Parathyroid adenoma (tissue), 2 donors: Measurements from ENCODE around the gene SH3PXD2B.

Experiments used
- H2AFZ ChIP-seq: fragments of 300-600 bp; sonication (generic); one replicate; pipeline ENCODE4 v1.7.0; 2017; ENCODE audit warnings: antibody characterized with exemption, mild to moderate bottlenecking
- H3K27ac ChIP-seq: fragments of 300-600 bp; sonication (generic); one replicate; pipeline ENCODE4 v1.7.0; 2017
- H3K27me3 ChIP-seq: fragments of 300-600 bp; sonication (generic); one replicate; pipeline ENCODE4 v1.7.0; 2017; ENCODE audit warnings: low read length; ENCODE audit not compliant: control insufficient read depth, insufficient read depth
- H3K36me3 ChIP-seq: fragments of 300-600 bp; sonication (generic); one replicate; pipeline ENCODE4 v1.7.0; 2017; ENCODE audit warnings: low read length; ENCODE audit not compliant: control insufficient read depth, insufficient read depth
- H3K4me1 ChIP-seq: fragments of 300-600 bp; sonication (generic); one replicate; pipeline ENCODE4 v1.7.0; 2017; ENCODE audit warnings: control low read depth
- H3K4me2 ChIP-seq: fragments of 300-600 bp; sonication (generic); one replicate; pipeline ENCODE4 v1.7.0; 2017; ENCODE audit warnings: low read length
- H3K4me3 ChIP-seq: fragments of 300-600 bp; sonication (generic); one replicate; pipeline ENCODE4 v1.7.0; 2017; ENCODE audit warnings: low read depth, low read length
- H3K79me2 ChIP-seq: fragments of 300-600 bp; sonication (generic); one replicate; pipeline ENCODE4 v1.7.0; 2017; ENCODE audit warnings: control low read depth
- H3K9ac ChIP-seq: fragments of 300-600 bp; sonication (generic); one replicate; pipeline ENCODE4 v1.7.0; 2017; ENCODE audit warnings: mild to moderate bottlenecking
- H3K9me3 ChIP-seq: fragments of 300-600 bp; sonication (generic); one replicate; pipeline ENCODE4 v1.7.0; 2017; ENCODE audit warnings: low read length; ENCODE audit not compliant: control insufficient read depth
- TF ChIP-seq, protein P1 (sequence below): fragments of 300-600 bp; sonication (generic); IDR thresholded peaks from one replicate; pipeline ENCODE4 v1.7.0; 2017; ENCODE audit warnings: antibody characterized with exemption, mild to moderate bottlenecking
- donor health status: primary hyperparathyroidism.

SH3PXD2B gene

DNA sequence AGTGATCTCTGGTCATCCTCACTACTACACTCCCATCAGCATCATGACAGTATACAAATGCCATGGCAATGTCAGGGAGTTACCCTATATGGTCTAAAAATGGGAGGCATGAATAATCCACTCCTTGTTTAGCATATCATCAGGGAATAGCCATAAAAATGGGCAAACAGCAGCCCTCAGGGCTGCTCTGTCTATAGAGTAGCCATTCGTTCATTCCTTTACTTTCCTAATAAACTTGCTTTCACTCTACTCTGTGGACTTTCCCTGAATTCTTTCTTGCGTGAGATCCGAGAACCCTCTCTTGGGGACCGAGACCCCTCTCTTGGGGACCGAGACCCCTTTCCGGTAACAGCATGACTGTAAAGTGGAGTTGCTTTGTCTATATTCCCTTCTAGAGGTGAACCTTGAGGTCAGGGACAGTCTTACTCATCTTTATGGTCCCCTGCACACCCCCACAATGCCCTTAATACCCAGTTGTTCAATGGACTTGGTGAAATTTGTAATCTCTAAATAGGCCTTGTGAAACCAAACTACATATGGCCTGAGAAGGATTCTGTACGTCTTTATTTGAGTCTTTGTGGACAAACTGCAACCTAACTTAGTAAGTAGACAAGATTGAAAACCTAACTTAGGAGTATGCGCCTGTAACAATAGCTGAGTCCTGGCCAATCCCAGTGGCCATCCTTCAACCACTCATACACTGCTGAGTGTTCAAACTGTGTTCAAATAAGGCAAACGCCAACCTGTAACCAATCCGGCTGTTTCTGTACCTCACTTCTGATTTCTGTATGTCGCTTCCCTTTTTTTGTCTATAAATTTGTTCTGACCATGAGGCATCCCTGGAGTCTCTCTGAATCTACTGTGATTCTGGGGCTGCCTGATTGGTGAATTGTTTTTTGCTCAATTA is 138.5 kb downstream of the SH3PXD2B start:
- Histone ChIP-seq H3K4me3 (no peak overlapping the region), H3K27me3 (no peaks in the 10 kb centered on the region), H3K79me2 (no peaks in the 10 kb centered on the region), H3K9ac (no peak overlapping the region), H3K4me1 (no peaks in the 10 kb centered on the region), H3K27ac (no peak overlapping the region), H2AFZ (no peak overlapping the region), H3K36me3 (no peaks in the 10 kb centered on the region), H3K4me2 (no peak overlapping the region), H3K9me3 (no peaks in the 10 kb centered on the region)
- TF ChIP-seq, protein P1, sequence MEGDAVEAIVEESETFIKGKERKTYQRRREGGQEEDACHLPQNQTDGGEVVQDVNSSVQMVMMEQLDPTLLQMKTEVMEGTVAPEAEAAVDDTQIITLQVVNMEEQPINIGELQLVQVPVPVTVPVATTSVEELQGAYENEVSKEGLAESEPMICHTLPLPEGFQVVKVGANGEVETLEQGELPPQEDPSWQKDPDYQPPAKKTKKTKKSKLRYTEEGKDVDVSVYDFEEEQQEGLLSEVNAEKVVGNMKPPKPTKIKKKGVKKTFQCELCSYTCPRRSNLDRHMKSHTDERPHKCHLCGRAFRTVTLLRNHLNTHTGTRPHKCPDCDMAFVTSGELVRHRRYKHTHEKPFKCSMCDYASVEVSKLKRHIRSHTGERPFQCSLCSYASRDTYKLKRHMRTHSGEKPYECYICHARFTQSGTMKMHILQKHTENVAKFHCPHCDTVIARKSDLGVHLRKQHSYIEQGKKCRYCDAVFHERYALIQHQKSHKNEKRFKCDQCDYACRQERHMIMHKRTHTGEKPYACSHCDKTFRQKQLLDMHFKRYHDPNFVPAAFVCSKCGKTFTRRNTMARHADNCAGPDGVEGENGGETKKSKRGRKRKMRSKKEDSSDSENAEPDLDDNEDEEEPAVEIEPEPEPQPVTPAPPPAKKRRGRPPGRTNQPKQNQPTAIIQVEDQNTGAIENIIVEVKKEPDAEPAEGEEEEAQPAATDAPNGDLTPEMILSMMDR, result no peak

DNA sequence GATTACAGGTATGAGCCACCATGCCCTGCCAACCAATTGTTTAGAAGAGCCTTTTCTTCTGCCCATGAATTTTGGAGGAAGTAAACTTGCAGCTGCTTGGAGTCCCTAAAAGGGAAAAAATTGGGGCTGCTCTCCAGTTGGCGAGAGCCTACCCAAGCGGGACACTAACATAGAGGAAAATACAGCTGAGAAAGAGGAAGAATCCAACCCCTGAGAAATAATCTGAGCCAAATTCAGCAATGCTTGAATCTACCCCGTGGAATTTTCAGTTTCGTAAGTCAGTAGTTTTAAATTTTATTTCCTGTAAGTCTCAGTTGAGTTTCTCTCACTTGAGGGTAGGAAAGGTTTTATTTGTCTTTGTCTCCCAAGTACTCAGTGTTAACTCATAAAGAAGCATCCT is 140.4 kb downstream of the SH3PXD2B start:
- H3K9ac ChIP-seq, result no peak overlapping the region
- no peaks in the 10 kb centered on the region for H3K36me3 ChIP-seq
- no peaks in the 10 kb centered on the region for H3K4me1 ChIP-seq
- no peak overlapping the region for H2AFZ ChIP-seq
- H3K4me2 ChIP-seq, result no peak overlapping the region
- no peak overlapping the region for H3K27ac ChIP-seq
- no peaks in the 10 kb centered on the region for H3K9me3 ChIP-seq
- no peaks in the 10 kb centered on the region for H3K27me3 ChIP-seq
- H3K4me3 ChIP-seq, result no peak overlapping the region
- TF ChIP-seq, protein P1, result no peak
- H3K79me2 ChIP-seq, result no peaks in the 10 kb centered on the region

DNA sequence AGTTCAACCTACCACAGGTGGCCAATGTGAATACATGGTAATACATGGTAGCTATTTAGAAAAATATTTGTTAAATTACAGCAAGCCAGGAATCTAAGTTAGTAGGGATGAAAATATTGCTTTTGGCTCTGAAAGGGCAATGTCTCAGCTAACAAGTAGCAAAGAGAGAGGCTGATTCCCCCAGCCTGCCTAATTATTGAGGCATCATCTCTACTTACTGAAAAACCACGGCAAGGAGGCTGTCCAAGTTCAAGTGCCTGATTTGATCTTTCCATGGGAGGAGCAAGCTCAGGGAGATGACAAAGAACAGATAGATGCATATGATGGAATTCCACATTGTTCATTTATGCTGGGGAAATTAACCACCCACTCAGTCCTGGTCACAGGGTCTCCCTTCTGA is 142.0 kb downstream of the SH3PXD2B start:
- Histone ChIP-seq H2AFZ (no peak overlapping the region), H3K27me3 (no peaks in the 10 kb centered on the region), H3K36me3 (no peaks in the 10 kb centered on the region), H3K27ac (no peak overlapping the region), H3K4me3 (no peak overlapping the region), H3K79me2 (no peaks in the 10 kb centered on the region), H3K9ac (no peak overlapping the region), H3K4me2 (no peak overlapping the region), H3K4me1 (no peaks in the 10 kb centered on the region), H3K9me3 (no peaks in the 10 kb centered on the region)
- TF ChIP-seq, protein P1, result no peak

DNA sequence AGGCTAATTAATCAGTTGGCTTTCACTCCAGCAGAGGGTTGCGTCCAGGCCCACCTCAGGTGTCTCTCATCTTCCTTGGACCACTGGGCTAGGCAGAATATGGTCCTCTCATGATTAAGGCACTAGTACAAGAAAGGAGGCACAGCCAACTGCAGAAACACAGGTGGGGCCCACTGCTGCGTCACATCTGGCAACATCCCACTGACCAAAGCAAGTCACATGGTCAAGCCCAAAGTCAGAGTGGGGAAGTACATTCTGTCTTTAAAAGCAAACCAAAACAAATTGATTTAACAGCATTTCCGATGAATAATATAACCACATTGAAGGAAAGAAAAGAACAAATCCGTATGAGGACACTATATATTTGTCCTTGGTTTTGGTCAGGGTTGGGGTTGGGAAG is 142.7 kb downstream of the SH3PXD2B start:
- Histone ChIP-seq H3K79me2 (no peaks in the 10 kb centered on the region), H3K9me3 (no peaks in the 10 kb centered on the region), H2AFZ (no peak overlapping the region), H3K36me3 (no peaks in the 10 kb centered on the region), H3K27me3 (no peaks in the 10 kb centered on the region), H3K9ac (no peak overlapping the region), H3K4me3 (no peak overlapping the region), H3K27ac (no peak overlapping the region), H3K4me1 (no peaks in the 10 kb centered on the region), H3K4me2 (no peak overlapping the region)
- TF ChIP-seq, protein P1, result no peak

DNA sequence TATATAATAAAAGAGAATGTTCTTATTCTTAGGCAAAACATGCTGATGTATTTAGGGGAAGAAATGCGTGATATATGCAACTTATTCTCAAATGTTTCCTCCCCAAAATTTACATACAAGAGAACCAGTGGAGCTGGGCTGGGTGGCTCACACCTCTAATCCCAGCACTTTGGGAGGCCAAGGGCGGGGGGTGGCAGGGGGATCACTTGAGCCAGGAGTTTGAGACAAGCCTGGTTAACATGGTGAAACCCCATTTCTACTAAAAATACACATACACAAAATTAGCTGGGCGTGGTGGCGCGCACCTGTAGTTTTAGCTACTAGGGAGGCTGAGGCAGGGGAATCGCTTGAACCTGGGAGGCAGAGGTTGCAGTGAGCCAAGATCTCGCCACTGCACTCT is 143.3 kb downstream of the SH3PXD2B start:
- Histone ChIP-seq H3K36me3 (no peaks in the 10 kb centered on the region), H3K4me3 (no peak overlapping the region), H3K4me2 (no peak overlapping the region), H3K27me3 (no peaks in the 10 kb centered on the region), H3K9ac (no peak overlapping the region), H3K9me3 (no peaks in the 10 kb centered on the region), H2AFZ (no peak overlapping the region), H3K79me2 (no peaks in the 10 kb centered on the region), H3K4me1 (no peaks in the 10 kb centered on the region), H3K27ac (no peak overlapping the region)
- TF ChIP-seq, protein P1, result no peak
